Measurements from ENCODE around the gene VPS37B. TPM values are rescaled to one million over a fixed set of nuclear protein-coding genes. Genes with fewer than 3 reads are reported as not detected.

The VPS37B gene
- polyA plus RNA-seq, 1 of the 3 experiments (the other 2 are of a cell fraction): 41.1 TPM

GRCh38 chr12:122929812-122930211, 33.9 kb upstream of the VPS37B start (continued):
- TF ChIP-seq USF2 (IDR thresholded peaks at IDR 0.05; ENCODE audit: borderline replicate concordance, low read depth, low read length): no peak
- TF ChIP-seq TCF12 (IDR thresholded peaks at IDR 0.05): no peak
- TF ChIP-seq GABPA (IDR thresholded peaks at IDR 0.05; ENCODE audit: low read depth): no peak
- no peak for TF ChIP-seq IRF3 (IDR thresholded peaks at IDR 0.05; ENCODE audit: low read depth, low read length)
- no peak for TF ChIP-seq FOXJ3 (CRISPR knock-in tag; IDR thresholded peaks at IDR 0.05)
- no peak for TF ChIP-seq RXRA (IDR thresholded peaks at IDR 0.05; ENCODE audit: borderline replicate concordance, low read depth)
- no peak for TF ChIP-seq CHD2 (IDR thresholded peaks at IDR 0.05; ENCODE audit: low read length, partially characterized antibody)
- TF ChIP-seq MXI1 (IDR thresholded peaks at IDR 0.05; ENCODE audit: low read depth, low read length): no peak

- no peak for DNase-seq
- TF ChIP-seq FOXJ3 (CRISPR knock-in tag; IDR thresholded peaks at IDR 0.05): no peak
- no peak for TF ChIP-seq USF1 (IDR thresholded peaks at IDR 0.05; ENCODE audit: borderline replicate concordance, low read depth)
- TF ChIP-seq GABPA (IDR thresholded peaks at IDR 0.05; ENCODE audit: low read depth): no peak
- no peak for TF ChIP-seq GATA2 (CRISPR knock-in tag; IDR thresholded peaks at IDR 0.05)
- TF ChIP-seq TCF12 (IDR thresholded peaks at IDR 0.05): no peak
- no peak for TF ChIP-seq IRF3 (IDR thresholded peaks at IDR 0.05; ENCODE audit: low read depth, low read length)
- TF ChIP-seq RXRA (IDR thresholded peaks at IDR 0.05; ENCODE audit: borderline replicate concordance, low read depth): no peak
- no peak for TF ChIP-seq PBX3 (IDR thresholded peaks at IDR 0.05)
- no peak for TF ChIP-seq SMC3 (IDR thresholded peaks at IDR 0.05; ENCODE audit: low read depth, low read length)
- no peak for TF ChIP-seq SIN3A (IDR thresholded peaks at IDR 0.05; ENCODE audit: borderline replicate concordance, low read depth, low read length)
- no peak for TF ChIP-seq NRF1 (IDR thresholded peaks at IDR 0.05; ENCODE audit: low read depth, low read length)
- TF ChIP-seq JUND (IDR thresholded peaks at IDR 0.05): no peak
- TF ChIP-seq FOXM1 (IDR thresholded peaks at IDR 0.05; ENCODE audit: low read depth): no peak
- no peak for TF ChIP-seq EP300 (IDR thresholded peaks at IDR 0.05; ENCODE audit: borderline replicate concordance in 1 of 2, low read depth in 1 of 2, low read length in 1 of 2)
- H3K9me3 ChIP-seq: no peaks in the 10 kb centered on the region
- ChIA-PET CTCF (interaction anchor here (2.4 kb wide), 1 partner anchor 68 kb away, joined by 6 read pairs; no protein-coding TSS in a partner anchor), POLR2A (interaction anchor here (0.5 kb wide), 1 partner anchor 454 kb away, joined by 3 read pairs; no protein-coding TSS in a partner anchor)
- no peak overlapping the region for H3K4me2 ChIP-seq
- no peak overlapping the region for H3K9ac ChIP-seq
- H3K27ac ChIP-seq (ENCODE audit: low read depth in 2 of 2, low read length in 1 of 2): no peak overlapping the region
- WGBS (ENCODE audit: low lambda C conversion rate): 86% methylated on average over 7 of the region's 14 CpGs
- H3K79me2 ChIP-seq (ENCODE audit: insufficient read depth): no peaks in the 10 kb centered on the region
- no peaks in the 10 kb centered on the region for H3K4me1 ChIP-seq (ENCODE audit: control insufficient read depth in 1 of 2, insufficient read depth in 2 of 2, low read depth in 1 of 2, low read length in 1 of 2)
- H3K4me3 ChIP-seq (ENCODE audit: low read depth in 2 of 2, low read length in 1 of 2): no peak overlapping the region
- H3K36me3 ChIP-seq (replicated peaks in 1 of 2; ENCODE audit: control insufficient read depth in 1 of 2, insufficient read depth in 2 of 2, low read length in 1 of 2): no peaks in the 10 kb centered on the region
- H3K27me3 ChIP-seq (ENCODE audit: insufficient read depth): no peaks in the 10 kb centered on the region
- no peaks in the 10 kb centered on the region for H3F3A ChIP-seq (replicated peaks; ENCODE audit: insufficient read depth)
- no peak overlapping the region for H2AFZ ChIP-seq (ENCODE audit: low read depth)
- no peaks in the 10 kb centered on the region for H4K20me1 ChIP-seq (ENCODE audit: insufficient read depth)
- no peaks in the 10 kb centered on the region for H3K9me2 ChIP-seq
These were observed 33.2 kb upstream of the VPS37B start for GRCh38 chr12:122929148-122929538.

All from SK-N-SH (cell line).